T-helper 2 cell treated with Interferon-gamma antibody and Interleukin-4, amounts not matched to agents 5 μg/mL and 100 μg/mL, for 36 hours (primary cell): ENCODE data around the gene ZMIZ1.

Experiments used
- DNase-seq: peaks from one replicate; pipeline ENCODE4 v3.0.0; 2021; ENCODE audit warnings: low spot score
- H3K27ac Mint-ChIP-seq: one replicate; pipeline ENCODE4 v1.8.0; 2021; ENCODE audit warnings: mild to moderate bottlenecking, mixed read lengths
- H3K27me3 Mint-ChIP-seq: one replicate; pipeline ENCODE4 v1.8.0; 2021; ENCODE audit warnings: low read depth, mixed read lengths
- H3K36me3 Mint-ChIP-seq: one replicate; pipeline ENCODE4 v1.8.0; 2021; ENCODE audit warnings: low read depth, mixed read lengths
- H3K4me1 Mint-ChIP-seq: one replicate; pipeline ENCODE4 v1.8.0; 2021; ENCODE audit warnings: low read depth, mixed read lengths
- H3K4me3 Mint-ChIP-seq: one replicate; pipeline ENCODE4 v1.8.0; 2022; ENCODE audit warnings: mild to moderate bottlenecking, moderate library complexity, mixed read lengths
- H3K9me3 Mint-ChIP-seq: one replicate; pipeline ENCODE4 v1.8.0; 2021; ENCODE audit warnings: mixed read lengths

ZMIZ1 gene

GRCh38 chr10:79311581-79312407 lies 243.0 kb downstream of the ZMIZ1 start:
- no peak overlapping the region for H3K4me3 Mint-ChIP-seq
- H3K9me3 Mint-ChIP-seq: no peaks in the 10 kb centered on the region
- H3K36me3 Mint-ChIP-seq: peaks cover 30% of the 10 kb centered on the region
- H3K4me1 Mint-ChIP-seq: peaks cover 7% of the 10 kb centered on the region
- no peaks in the 10 kb centered on the region for H3K27me3 Mint-ChIP-seq
- no peak overlapping the region for H3K27ac Mint-ChIP-seq
- no peak for DNase-seq

GRCh38 chr10:79312601-79313187 lies 243.9 kb downstream of the ZMIZ1 start:
- no peaks in the 10 kb centered on the region for H3K9me3 Mint-ChIP-seq
- no peak for DNase-seq
- peaks cover 16% of the 10 kb centered on the region for H3K4me1 Mint-ChIP-seq
- peak overlapping the region; percentile 48 for H3K27ac Mint-ChIP-seq
- H3K36me3 Mint-ChIP-seq: peaks cover 26% of the 10 kb centered on the region
- no peaks in the 10 kb centered on the region for H3K27me3 Mint-ChIP-seq
- H3K4me3 Mint-ChIP-seq: no peak overlapping the region

GRCh38 chr10:79313320-79313719 lies 244.6 kb downstream of the ZMIZ1 start:
- no peaks in the 10 kb centered on the region for H3K27me3 Mint-ChIP-seq
- DNase-seq: no peak
- H3K36me3 Mint-ChIP-seq: peaks cover 26% of the 10 kb centered on the region
- peaks cover 22% of the 10 kb centered on the region for H3K4me1 Mint-ChIP-seq
- no peak overlapping the region for H3K4me3 Mint-ChIP-seq
- no peak overlapping the region for H3K27ac Mint-ChIP-seq
- peaks cover 1% of the 10 kb centered on the region for H3K9me3 Mint-ChIP-seq

- H3K9me3 Mint-ChIP-seq: peaks cover 8% of the 10 kb centered on the region
- no peak for DNase-seq
- H3K36me3 Mint-ChIP-seq: peaks cover 27% of the 10 kb centered on the region
- H3K27me3 Mint-ChIP-seq: no peaks in the 10 kb centered on the region
- H3K27ac Mint-ChIP-seq: peak overlapping the region; percentile 45
- H3K4me3 Mint-ChIP-seq: no peak overlapping the region
- H3K4me1 Mint-ChIP-seq: peaks cover 28% of the 10 kb centered on the region
Measured at GRCh38 chr10:79313911-79314439, 245.2 kb downstream of the ZMIZ1 start.

- Mint-ChIP-seq H3K27me3 (no peaks in the 10 kb centered on the region), H3K4me3 (no peak overlapping the region), H3K4me1 (peaks cover 39% of the 10 kb centered on the region), H3K27ac (no peak overlapping the region), H3K36me3 (peaks cover 32% of the 10 kb centered on the region), H3K9me3 (peaks cover 18% of the 10 kb centered on the region)
- DNase-seq: no peak
Measured at GRCh38 chr10:79314761-79315601, 246.2 kb downstream of the ZMIZ1 start.

GRCh38 chr10:79315602-79315920 lies 246.8 kb downstream of the ZMIZ1 start:
- Mint-ChIP-seq H3K4me3 (no peak overlapping the region), H3K27me3 (no peaks in the 10 kb centered on the region), H3K4me1 (peaks cover 44% of the 10 kb centered on the region), H3K36me3 (peaks cover 32% of the 10 kb centered on the region), H3K27ac (peak overlapping the region; percentile 1), H3K9me3 (peaks cover 19% of the 10 kb centered on the region)
- DNase-seq: no peak

- DNase-seq: peak; percentile 28
- Mint-ChIP-seq H3K4me1 (peaks cover 54% of the 10 kb centered on the region), H3K27ac (peak overlapping the region; percentile 91), H3K36me3 (peaks cover 30% of the 10 kb centered on the region), H3K9me3 (peaks cover 19% of the 10 kb centered on the region), H3K4me3 (peak overlapping the region; percentile 84), H3K27me3 (no peaks in the 10 kb centered on the region)
Measured at GRCh38 chr10:79316671-79317431, 248.1 kb downstream of the ZMIZ1 start.

- Mint-ChIP-seq H3K4me1 (peaks cover 68% of the 10 kb centered on the region), H3K27ac (peak overlapping the region; percentile 91), H3K27me3 (no peaks in the 10 kb centered on the region), H3K4me3 (peak overlapping the region; percentile 84), H3K36me3 (peaks cover 28% of the 10 kb centered on the region), H3K9me3 (peaks cover 19% of the 10 kb centered on the region)
- DNase-seq: no peak
Measured at GRCh38 chr10:79318369-79318768, 249.6 kb downstream of the ZMIZ1 start.

GRCh38 chr10:79319115-79319771 lies 250.5 kb downstream of the ZMIZ1 start:
- DNase-seq: no peak
- H3K9me3 Mint-ChIP-seq: peaks cover 19% of the 10 kb centered on the region
- H3K36me3 Mint-ChIP-seq: peaks cover 24% of the 10 kb centered on the region
- peaks cover 77% of the 10 kb centered on the region for H3K4me1 Mint-ChIP-seq
- no peaks in the 10 kb centered on the region for H3K27me3 Mint-ChIP-seq
- peak overlapping the region; percentile 91 for H3K27ac Mint-ChIP-seq
- peak overlapping the region; percentile 84 for H3K4me3 Mint-ChIP-seq

- H3K27me3 Mint-ChIP-seq: no peaks in the 10 kb centered on the region
- H3K36me3 Mint-ChIP-seq: peaks cover 23% of the 10 kb centered on the region
- H3K9me3 Mint-ChIP-seq: peaks cover 19% of the 10 kb centered on the region
- no peak for DNase-seq
- no peak overlapping the region for H3K27ac Mint-ChIP-seq
- peaks cover 84% of the 10 kb centered on the region for H3K4me1 Mint-ChIP-seq
- H3K4me3 Mint-ChIP-seq: no peak overlapping the region
Measured at GRCh38 chr10:79320316-79320715, 251.6 kb downstream of the ZMIZ1 start.

- Mint-ChIP-seq H3K36me3 (peaks cover 17% of the 10 kb centered on the region), H3K27ac (peak overlapping the region; percentile 98), H3K9me3 (peaks cover 19% of the 10 kb centered on the region), H3K27me3 (no peaks in the 10 kb centered on the region), H3K4me1 (peaks cover 84% of the 10 kb centered on the region), H3K4me3 (no peak overlapping the region)
- peak; percentile 46 for DNase-seq
Measured at GRCh38 chr10:79320820-79321493, 252.2 kb downstream of the ZMIZ1 start.

GRCh38 chr10:79321494-79321882 lies 252.7 kb downstream of the ZMIZ1 start:
- peaks cover 19% of the 10 kb centered on the region for H3K9me3 Mint-ChIP-seq
- peak overlapping the region; percentile 98 for H3K27ac Mint-ChIP-seq
- peaks cover 17% of the 10 kb centered on the region for H3K36me3 Mint-ChIP-seq
- H3K27me3 Mint-ChIP-seq: no peaks in the 10 kb centered on the region
- H3K4me3 Mint-ChIP-seq: peak overlapping the region; percentile 2
- H3K4me1 Mint-ChIP-seq: peaks cover 82% of the 10 kb centered on the region
- DNase-seq: no peak
